HG03175 (cell line): ENCODE measurements around the gene CPT1B.
"Not testable (repeated sequence)": the region's sequence is repeated elsewhere in the genome, so short reads cannot be mapped to it uniquely, and the experiment has no call there.

Experiments
- ATAC-seq: cut with Tn5 transposase; IDR thresholded peaks from one replicate; pipeline ENCODE4 v1.9.1; 2021; ENCODE audit warnings: mild to moderate bottlenecking, moderate library complexity; ENCODE audit not compliant: unreplicated experiment

The CPT1B gene

DNA sequence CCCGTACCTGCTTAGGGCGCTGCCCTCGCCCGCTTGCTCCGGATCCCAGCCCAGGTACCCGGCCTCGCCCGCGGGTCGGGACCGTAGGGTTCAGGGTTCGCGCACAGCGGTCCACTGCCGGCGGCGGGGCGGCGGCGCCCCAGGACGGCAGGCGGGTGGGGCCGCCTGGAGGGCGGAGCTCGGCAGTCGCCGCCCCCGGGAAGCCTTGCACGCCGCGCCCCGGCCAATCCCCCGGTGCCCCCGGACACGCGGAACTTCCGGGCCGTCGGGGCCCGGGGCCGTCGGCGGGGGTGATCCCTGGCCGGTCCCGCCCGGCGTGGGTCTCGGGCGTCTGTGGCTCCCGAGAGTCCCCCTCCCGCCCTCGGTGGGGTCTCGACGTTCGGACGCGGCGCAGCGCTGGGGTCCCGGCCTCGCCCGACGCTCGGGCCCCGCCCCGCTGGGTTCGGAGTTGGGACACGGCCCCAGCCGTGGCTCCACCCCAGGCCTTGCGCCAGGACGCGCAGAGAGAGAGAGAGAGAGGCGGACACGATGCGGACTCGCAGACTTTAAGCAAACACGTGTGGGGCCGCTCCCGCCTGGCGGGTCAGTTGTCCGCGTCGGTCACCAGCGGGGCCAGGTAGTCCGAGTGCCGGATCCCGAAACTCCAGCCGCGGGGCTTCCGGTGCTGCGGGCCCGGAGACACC, 48.2 kb downstream of the CPT1B start, which contains the start of gene TYMP:
TYMP (minus strand) TSS at position 116 of the 683 bp plus-strand sequence. CDS start 303 bp downstream, outside the sequence.
- ATAC-seq, result peak; percentile 24

- ATAC-seq, result no peak
Measured at GRCh38 chr22:50529416-50529896, 48.8 kb downstream of the CPT1B start.

GRCh38 chr22:50528682-50529415, 49.4 kb downstream of the CPT1B start:
- ATAC-seq, result no peak

DNA sequence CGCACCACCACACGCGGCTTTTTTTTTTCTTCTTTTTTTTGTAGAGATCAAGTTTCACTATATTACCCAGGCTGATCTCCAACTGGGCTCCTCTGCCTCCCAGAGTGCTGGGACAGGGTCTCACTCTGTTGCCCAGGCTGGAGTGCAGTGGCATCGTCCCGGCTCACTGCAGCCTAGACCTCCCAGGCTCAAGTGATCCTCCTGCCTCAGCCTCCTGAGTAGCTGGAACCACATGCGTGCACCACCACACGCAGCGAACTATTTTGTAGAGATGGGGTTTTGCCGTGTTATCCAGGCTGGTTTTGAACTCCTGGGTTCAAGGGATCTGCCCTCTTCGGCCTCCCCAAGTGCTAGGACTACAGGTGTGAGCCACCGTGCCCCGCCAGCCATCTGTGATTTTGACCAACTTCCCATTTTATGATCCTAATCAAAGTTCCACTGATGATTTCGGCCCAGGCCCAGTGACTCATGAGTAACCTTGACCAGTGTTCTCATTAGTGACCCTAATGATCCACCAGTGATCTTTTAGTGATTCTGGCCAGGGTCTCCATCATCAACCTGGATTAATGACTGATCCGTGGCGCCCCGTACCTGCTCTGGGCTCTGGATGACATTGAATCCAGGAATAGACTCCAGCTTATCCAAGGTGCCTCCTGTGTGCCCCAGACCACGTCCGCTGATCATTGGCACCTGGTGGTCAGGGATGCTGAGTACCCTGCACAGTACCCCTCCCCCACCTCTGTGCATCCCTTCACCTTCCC, 50.1 kb downstream of the CPT1B start:
- ATAC-seq, result no peak

- no peak for ATAC-seq
Measured at GRCh38 chr22:50526834-50527801, 51.1 kb downstream of the CPT1B start.

GRCh38 chr22:50526108-50526833, 52.0 kb downstream of the CPT1B start:
- peak; percentile 13 for ATAC-seq

GRCh38 chr22:50525858-50526107, 52.4 kb downstream of the CPT1B start:
- ATAC-seq, result no peak

GRCh38 chr22:50525104-50525857, 52.9 kb downstream of the CPT1B start, which contains the start of gene SCO2:
SCO2 (minus strand) TSS chr22:50525598; CDS start chr22:50524411, 1,187 bp downstream.
- ATAC-seq, result peak; percentile 45

DNA sequence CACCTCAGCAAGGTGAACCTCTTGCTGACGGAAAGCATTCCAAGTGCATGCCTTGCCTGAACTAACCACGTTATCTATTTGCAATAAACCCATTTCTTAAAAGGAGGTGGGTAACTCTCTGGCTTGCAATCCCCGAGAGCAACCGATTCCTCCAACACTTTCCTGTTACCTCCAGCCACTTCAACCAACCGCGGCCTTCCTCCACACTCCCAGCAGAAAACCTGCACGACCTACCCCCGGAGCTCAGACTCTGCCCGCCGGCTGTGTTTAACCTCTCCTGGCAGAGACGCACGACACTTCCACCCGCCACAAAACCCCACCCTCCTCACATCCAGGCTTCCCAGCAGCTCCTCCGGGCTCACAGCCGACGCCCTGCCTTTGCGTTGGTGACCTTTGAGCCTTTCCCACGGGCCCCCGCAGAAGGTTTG, 53.5 kb downstream of the CPT1B start:
- ATAC-seq, result no peak

DNA sequence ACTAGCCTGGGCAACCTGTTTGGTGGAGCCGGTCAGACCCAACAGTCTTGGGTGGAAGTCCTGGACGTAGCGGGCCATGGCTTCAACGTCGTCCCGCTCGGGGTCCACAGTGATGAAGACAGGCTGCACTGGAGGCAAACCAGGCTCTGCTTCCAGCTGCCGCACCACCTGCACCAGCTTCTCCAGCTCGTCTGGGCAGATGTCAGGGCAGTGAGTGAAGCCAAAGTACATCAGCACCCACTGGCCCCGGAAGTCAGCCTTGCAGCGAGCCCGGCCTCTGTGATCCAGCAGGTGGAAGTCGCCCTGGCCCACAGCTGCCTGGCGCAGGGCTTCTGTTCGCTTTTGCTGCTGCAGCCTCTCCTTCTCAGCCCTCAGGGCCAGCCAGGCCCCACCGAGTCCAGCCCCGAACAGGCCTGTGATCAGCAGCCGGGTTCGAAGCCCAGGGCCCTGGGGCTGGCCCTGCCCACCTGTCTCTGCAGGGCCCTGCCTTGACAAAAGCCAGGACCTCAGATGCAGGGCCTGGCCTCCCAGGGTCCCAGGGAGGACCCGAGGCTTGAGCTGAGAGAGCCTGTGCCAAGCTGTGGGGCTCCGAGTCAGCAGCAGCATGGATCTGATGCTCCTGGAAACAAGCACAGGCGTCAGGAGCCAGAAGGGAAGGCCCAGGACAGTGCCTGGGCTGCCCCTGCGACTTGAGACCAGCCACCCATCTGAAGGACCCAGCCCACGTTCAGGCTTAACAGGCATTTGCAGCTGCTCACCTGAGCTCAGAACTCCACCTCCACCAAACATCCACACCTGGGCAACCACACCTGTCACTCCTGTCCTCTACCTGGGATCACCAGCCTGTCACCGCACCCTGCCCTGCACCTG, 54.2 kb downstream of the CPT1B start:
- ATAC-seq, result no peak

- no peak for ATAC-seq
Measured at GRCh38 chr22:50523458-50523805, 54.8 kb downstream of the CPT1B start.

- ATAC-seq, result no peak
Measured at GRCh38 chr22:50522806-50523438, 55.3 kb downstream of the CPT1B start.

- ATAC-seq, result no peak
Measured at GRCh38 chr22:50522208-50522805, 55.9 kb downstream of the CPT1B start.

DNA sequence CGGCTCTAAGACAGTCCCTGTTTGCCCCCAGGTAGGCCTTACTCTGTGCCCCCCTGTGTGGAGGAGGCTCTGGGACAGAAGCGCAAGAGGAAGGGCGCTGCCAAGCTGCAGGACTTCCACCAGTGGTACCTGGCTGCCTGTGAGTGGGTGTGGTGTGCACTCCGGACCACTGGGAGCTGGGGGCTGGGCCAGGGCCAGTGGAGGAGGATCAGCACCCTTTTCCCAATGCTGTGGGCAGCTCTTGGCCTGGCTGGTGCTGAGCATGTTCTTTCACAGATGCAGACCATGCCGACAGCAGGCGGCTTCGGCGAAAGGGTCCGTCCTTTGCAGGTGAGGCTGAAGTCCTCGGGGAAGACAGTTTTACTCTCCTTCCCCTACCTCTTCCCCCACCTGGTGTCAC, 56.5 kb downstream of the CPT1B start:
- ATAC-seq, result no peak

- no peak for ATAC-seq
Measured at GRCh38 chr22:50520826-50521453, 57.3 kb downstream of the CPT1B start.

- not testable (repeated sequence) for ATAC-seq
Measured at GRCh38 chr22:50520184-50520583, 58.0 kb downstream of the CPT1B start.

DNA sequence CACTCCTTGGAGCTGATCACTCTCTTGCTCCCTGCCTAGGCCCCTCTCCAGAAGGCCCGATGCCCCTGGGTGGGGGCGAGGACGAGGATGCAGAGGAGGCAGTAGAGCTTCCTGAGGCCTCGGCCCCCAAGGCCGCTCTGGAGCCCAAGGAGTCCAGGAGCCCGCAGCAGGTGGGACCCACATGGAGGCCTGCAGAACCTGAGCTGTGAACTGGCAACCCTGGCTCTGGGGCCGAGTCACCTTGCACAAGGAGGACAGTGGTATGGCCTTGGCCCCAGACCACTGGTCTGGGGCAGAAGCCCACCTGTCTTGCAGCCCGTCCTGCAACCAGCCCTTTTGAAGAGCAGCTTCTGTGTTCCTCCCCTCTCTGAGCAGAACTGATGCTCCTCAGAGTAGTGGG, 59.1 kb downstream of the CPT1B start:
- ATAC-seq, result no peak
